Anterior cingulate cortex (tissue), 58 donors: ENCODE data around the gene DNAJC8.

Experiments used
- DNase-seq, 58 donors: peaks; one replicate each; lab custom pipeline; 2025; lab: John Stamatoyannopoulos, UW

Gene DNAJC8

GRCh38 chr1:28256197-28256827 is 23.5 kb upstream of the DNAJC8 start:
- no peak for DNase-seq

GRCh38 chr1:28249866-28250295 is 17.1 kb upstream of the DNAJC8 start:
- DNase-seq: no peak

GRCh38 chr1:28249013-28249865 is 16.4 kb upstream of the DNAJC8 start:
- DNase-seq: peak in 19 of 58 donors; percentile 2 to 43 (median 11)

- DNase-seq: peak in 55 of 58 donors; percentile 4 to 89 (median 59)
These were observed 15.6 kb upstream of the DNAJC8 start for GRCh38 chr1:28248273-28249012.

GRCh38 chr1:28247612-28248272 is 14.9 kb upstream of the DNAJC8 start:
- DNase-seq: no peak

- DNase-seq: no peak
These were observed 13.6 kb upstream of the DNAJC8 start for GRCh38 chr1:28246427-28246832.

- DNase-seq: no peak
These were observed 11.9 kb upstream of the DNAJC8 start for GRCh38 chr1:28244549-28245251.

GRCh38 chr1:28243685-28244311 is 11.0 kb upstream of the DNAJC8 start:
- DNase-seq: no peak

GRCh38 chr1:28241638-28242241 is 8.9 kb upstream of the DNAJC8 start:
- DNase-seq: no peak

- no peak for DNase-seq
These were observed 7.2 kb upstream of the DNAJC8 start for GRCh38 chr1:28240024-28240423.

GRCh38 chr1:28239004-28239403 is 6.2 kb upstream of the DNAJC8 start:
- DNase-seq: no peak

GRCh38 chr1:28236656-28237322 is 4.0 kb upstream of the DNAJC8 start:
- DNase-seq: peak in 5 of 58 donors; percentile 33 to 49 (median 40)

- DNase-seq: peak; percentile 79 to 99 (median 97)
These were observed 3.2 kb upstream of the DNAJC8 start, which contains the start of gene ATP5IF1 for GRCh38 chr1:28235755-28236655. Gene ATP5IF1, plus strand, starts transcription at chr1:28236124. Its CDS starts 60 bp downstream, at chr1:28236184.

- DNase-seq: peak in 5 of 58 donors; percentile 18 to 30 (median 23)
These were observed 406 bp upstream of the DNAJC8 start for GRCh38 chr1:28233264-28233606.

- DNase-seq: no peak
These were observed 2.8 kb downstream of the DNAJC8 start for GRCh38 chr1:28229996-28230395.

- DNase-seq: no peak
These were observed 3.7 kb downstream of the DNAJC8 start for GRCh38 chr1:28229089-28229488.

- no peak for DNase-seq
These were observed 19.5 kb downstream of the DNAJC8 start for GRCh38 chr1:28213315-28213714.
